Measurements from ENCODE around the gene AURKB.

AURKB gene

DNA sequence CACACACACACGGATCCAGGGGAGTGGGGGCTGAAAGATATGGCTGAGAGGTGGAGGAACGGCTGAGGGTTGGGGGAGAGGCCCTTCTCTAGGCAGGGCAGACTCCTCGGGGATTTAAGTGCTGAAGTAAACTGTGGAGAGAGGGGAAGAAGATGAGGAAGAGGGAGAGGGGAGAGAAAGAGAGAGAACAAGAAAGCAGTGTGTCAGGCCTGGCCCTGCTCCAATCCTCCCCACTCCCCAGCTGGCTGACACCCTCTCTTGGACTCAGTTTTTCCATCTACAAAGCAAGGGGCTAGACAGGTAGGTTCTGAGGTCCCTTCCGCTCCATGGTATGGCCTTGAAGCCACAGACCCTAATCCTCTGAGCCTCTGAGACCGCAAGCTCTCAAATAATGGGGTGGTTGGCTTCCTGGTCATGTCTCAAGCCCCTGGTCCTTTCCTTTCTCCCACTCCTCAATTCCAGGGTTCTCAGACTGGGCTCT, 49.6 kb downstream of the AURKB start:
- no peak for DNase-seq

DNA sequence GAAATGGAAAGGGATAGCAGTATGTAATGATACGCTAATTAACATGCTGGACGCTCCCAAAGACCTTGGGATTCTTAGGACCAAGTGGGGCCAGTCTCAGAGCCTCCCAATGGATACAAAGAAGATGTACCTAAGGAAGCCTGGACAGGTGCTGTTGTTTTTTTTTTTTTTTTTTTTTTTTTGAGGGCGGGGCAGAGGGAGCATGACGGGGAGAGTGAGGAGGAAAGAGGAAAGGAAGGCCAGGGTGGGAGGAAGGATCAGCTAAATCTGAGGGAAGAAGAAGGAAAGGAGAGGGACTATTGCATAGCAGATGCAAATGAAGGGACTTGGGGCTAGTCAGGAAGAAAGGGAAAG, 50.2 kb downstream of the AURKB start:
- no peak for DNase-seq

DNA sequence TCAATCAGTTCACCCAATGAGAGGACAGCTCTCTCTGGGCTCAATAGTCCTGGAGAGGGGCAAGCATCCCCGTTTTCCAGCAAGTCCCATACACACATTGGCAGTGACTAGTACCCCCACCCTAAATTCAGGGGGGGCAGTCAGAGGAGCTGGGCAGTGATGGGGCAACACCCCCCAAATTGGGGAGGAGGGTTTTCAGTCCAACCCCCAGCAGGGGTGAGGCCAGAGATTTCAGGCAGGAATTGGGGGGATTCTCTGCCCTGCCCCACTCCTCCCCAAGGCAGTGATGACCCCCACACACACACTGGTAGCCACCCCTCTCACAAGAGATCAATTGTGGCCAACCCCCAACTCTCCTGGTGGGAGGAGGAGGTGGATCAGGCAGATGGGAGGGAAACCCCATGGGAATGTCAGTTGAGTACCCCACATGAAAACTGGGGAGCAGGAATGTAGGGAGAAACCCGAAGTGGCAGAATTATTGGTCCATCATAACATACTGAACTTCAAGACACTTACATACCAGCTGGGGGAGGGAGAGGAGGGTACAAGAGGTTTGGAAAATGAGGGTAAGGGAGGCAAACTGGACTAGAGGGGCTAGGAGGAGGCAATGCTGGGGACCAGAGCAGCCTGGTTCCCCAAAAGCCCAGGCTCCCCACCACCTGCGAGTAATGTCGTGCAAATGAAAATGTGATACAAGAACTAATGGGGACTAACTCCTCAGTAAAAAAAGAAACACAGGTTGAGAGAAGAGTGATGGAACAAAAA, 50.7 kb downstream of the AURKB start:
- no peak for DNase-seq

DNA sequence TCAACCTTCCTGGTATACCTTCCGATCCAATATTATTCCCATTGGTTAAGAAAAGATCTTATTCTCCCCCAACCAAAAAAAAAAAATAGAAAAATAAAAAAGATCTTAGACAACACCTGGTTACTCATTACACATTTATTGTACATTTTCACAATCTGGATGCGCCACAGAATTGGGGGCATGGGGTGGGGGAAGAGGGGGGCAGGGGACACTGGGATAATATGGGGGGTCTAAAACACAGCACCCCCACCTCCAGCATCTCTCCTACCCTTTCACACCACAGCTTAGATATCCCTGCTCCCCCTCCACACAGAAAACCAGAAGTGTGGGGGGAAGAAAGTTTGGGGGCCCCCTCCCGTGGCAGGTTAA, 51.4 kb downstream of the AURKB start:
- DNase-seq: no peak

DNA sequence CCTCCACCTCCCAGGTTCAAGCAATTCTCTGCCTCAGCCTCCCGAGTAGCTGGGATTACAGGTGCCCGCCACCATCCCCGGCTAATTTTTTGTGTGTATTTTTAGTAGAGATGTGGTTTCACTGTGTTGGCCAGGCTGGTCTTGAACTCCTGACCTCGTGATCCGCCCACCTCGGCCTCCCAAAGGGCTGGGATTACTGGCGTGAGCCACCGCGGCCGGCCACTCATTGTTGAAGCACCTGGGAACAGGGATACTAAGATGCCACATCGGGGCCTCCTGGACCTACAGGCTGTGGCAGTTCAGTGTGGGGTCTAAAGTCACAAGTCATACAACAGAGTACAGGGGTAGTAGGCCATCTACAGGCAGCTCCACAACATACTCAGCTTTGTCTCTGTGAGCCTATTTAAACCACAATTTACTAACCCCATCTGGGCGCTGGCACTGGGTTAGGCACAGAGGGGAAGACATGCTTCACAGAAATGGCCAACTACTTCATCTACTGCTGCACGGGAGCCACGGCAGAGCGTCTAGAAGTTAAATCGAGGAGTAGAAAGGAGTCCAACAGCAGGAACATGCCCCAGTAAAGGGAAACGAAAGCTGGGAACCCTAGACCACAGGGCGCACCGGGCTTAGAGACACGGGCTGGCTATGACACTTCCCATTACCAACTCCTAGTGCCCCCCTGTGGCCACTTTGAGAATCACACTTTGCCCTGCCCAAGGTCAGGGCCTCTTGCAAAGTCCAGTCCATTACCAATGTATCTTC, 51.9 kb downstream of the AURKB start:
- peak; percentile 76 for DNase-seq

DNA sequence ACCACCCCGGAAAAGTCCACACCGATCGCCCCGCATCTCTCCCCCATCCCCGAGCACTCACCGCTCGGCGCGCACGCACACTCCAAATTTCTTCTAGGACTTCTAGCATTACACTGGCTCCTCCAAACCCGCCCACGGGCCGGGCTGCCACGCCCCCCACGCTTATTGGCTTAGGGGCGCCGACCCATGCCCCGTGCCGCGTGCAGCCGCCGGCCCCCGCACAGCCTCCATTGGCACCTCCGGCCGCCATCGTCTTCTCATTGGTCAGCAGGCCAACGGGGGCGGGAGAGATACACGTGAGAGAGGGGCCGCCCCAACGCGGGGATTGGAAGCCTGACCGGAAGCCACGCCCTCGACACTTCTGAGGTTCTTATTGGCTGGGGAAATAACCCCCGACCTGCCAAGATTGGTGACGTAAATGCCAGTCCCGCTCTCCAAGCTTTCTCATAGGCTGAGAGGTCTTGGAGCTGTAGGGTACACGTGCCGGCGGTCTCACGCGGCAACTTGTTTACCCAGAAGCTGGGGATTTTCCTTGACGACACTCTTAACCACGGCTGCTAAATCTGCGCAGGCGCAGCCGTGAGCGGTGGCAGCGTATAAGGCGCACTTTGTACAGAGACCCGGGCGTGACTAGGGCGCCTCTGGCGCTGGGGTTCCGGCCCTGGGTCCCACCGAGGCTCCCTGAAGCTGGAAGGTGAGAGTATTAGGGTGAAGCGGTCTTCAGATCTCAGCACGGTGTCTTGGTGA, 54.0 kb downstream of the AURKB start:
- DNase-seq: peak; percentile 88

DNA sequence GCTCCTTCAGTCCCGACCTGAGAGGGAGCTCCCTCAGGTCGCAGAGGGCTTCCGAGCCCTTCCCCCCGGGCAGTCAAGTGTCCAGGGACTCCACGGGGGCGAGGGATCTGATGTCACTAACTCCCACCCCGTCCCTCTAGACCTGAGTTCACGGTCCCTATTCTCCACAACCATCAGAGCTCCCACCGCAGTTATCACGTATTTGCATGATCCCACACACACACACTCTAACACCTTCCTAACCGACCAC, 54.5 kb downstream of the AURKB start:
- no peak for DNase-seq

DNA sequence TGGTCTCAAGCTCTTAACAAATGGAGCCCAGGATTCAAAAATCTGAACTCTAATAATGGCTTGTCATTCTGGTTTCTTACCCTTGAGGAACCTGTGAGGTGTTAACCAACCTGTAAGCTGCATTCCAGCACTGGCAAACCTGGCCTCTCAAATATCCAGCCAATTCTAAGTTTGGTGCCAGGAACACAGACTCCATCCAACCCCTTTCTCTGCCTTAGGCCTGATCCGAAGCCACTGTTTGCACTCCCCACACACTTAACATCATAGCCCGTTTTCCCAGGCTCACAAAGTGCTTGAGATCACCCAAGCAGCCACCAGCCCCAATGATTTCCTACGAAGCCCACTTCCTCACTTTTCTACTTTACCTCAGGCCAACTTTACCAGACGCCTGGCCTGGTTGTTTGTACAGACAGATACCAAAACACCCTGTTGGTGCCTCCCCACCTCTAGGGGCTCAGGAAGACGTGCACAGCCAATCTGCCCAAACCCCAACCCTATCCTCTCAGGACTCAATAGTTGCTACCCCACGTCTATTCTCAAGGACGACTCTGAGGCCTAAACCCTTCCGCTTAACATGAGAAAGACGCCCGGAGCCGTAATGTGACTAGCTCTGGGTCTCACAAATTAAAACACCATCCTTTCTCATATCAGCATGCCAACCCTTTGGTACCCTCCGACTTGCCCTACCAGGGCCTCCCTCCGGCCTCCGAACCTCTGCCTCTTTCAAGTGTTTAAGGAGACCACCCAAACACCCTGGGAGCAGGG, 55.0 kb downstream of the AURKB start:
- DNase-seq: no peak
